22Rv1 (cell line): ENCODE results near the gene MYH8.

ENCODE experiments used
- H3K27ac ChIP-seq: fragments of 450-650 bp; 2 replicates; pipeline ENCODE4 v1.5.1; 2017
- CTCF ChIP-seq: fragments of 450-650 bp; IDR thresholded peaks from 2 replicates; pipeline ENCODE4 v1.5.1; 2017; ENCODE audit warnings: mild to moderate bottlenecking
- ZFX ChIP-seq: fragments of 450-650 bp; IDR thresholded peaks from 2 replicates; pipeline ENCODE4 v1.6.1; 2017; ENCODE audit warnings: antibody characterized with exemption, borderline replicate concordance

MYH8 gene

DNA sequence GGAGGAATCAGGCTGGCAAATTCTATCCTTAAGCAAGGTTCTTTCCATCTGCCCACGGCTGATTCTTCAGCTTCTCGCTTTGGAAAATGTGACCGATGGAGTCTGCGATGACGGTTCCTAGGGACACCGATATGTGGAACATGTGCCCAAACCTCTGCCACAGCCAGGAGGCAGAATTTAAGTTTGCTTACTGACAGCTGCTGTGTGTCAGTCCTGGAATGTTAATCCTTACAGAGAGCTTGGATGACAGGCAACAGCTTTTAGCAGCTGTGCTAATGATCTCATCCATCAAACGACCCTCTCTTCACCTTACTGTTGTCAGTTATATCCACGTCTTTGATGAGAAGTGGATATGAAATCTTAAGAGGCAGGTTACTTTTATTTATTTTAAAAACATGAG lies 37.6 kb downstream of the MYH8 start:
- no peak for TF ChIP-seq ZFX
- TF ChIP-seq CTCF = no peak
- no peak overlapping the region for H3K27ac ChIP-seq

- TF ChIP-seq ZFX = no peak
- TF ChIP-seq CTCF = no peak
Measured at GRCh38 chr17:10380631-10381408, 40.9 kb downstream of the MYH8 start.

GRCh38 chr17:10372906-10373305 lies 48.8 kb downstream of the MYH8 start, which contains the start of gene MYH13:
TSS of gene MYH13 (minus strand) at chr17:10373006. CDS start at chr17:10364530, 8,476 bp downstream.
- TF ChIP-seq ZFX (no peak), CTCF (no peak)
- no peak within 1 kb of the TSS for H3K27ac ChIP-seq

More at GRCh38 chr17:10380631-10381408, 40.9 kb downstream of the MYH8 start:
- no peak overlapping the region for H3K27ac ChIP-seq

DNA sequence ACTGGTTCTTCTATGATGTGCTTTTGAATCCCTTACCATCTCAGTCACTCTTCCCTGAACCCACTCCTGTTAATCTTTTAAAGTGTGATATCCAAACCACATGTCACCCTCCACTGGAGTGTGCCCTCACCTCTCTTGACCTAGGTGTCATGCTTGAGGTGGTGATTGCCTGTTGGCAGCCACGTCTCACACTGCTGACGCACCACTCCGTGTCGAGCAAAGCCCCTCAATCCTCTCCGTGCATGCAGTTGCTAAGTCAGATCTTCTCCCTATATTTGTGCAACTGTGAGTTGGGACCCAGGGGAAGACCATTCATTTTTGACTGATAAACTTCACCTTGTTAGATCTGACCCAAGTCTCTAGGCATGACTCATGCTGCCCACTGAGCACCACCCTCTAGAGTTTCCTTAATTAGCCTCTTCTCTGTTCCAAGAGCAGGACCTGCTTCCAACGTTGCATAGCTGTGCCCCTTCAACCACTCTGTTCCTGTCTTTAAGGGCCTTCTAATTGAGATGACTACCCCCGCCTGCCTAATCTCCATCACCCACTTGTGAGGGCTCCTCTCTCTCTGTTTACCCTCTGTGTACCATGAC lies 51.6 kb downstream of the MYH8 start:
- TF ChIP-seq ZFX (no peak), CTCF (no peak)
- no peak overlapping the region for H3K27ac ChIP-seq

- TF ChIP-seq ZFX (no peak), CTCF (no peak)
- H3K27ac ChIP-seq = no peak overlapping the region
Measured at GRCh38 chr17:10369239-10369638, 52.5 kb downstream of the MYH8 start.

- H3K27ac ChIP-seq = no peak overlapping the region
- TF ChIP-seq CTCF (no peak), ZFX (no peak)
Measured at GRCh38 chr17:10368561-10368960, 53.2 kb downstream of the MYH8 start.

GRCh38 chr17:10360578-10360977 lies 61.2 kb downstream of the MYH8 start:
- TF ChIP-seq CTCF (no peak), ZFX (no peak)
- no peak overlapping the region for H3K27ac ChIP-seq
